Glomerular endothelial cell (primary cell): ENCODE results near the gene CDK9. TPM values are rescaled to one million over a fixed set of nuclear protein-coding genes. Genes with fewer than 3 reads are reported as not detected.
"Not testable (repeated sequence)": the region's sequence is repeated elsewhere in the genome, so short reads cannot be mapped to it uniquely, and the experiment has no call there.

Experiments
- DNase-seq: peaks from one replicate; pipeline ENCODE4 v3.0.0-alpha.2; 2011; ENCODE audit warnings: low read depth, low spot score; ENCODE audit errors: extremely low read depth
- total RNA-seq: library from RNA; depleted of rRNA; stranded (reverse); fragments of >200 nt; gene quantifications from 2 replicates; pipeline ENCODE4 v1.2.3, GENCODE V29; 2015

CDK9 gene
- total RNA-seq, 1 donor from 2014 or later: 110 TPM

DNA sequence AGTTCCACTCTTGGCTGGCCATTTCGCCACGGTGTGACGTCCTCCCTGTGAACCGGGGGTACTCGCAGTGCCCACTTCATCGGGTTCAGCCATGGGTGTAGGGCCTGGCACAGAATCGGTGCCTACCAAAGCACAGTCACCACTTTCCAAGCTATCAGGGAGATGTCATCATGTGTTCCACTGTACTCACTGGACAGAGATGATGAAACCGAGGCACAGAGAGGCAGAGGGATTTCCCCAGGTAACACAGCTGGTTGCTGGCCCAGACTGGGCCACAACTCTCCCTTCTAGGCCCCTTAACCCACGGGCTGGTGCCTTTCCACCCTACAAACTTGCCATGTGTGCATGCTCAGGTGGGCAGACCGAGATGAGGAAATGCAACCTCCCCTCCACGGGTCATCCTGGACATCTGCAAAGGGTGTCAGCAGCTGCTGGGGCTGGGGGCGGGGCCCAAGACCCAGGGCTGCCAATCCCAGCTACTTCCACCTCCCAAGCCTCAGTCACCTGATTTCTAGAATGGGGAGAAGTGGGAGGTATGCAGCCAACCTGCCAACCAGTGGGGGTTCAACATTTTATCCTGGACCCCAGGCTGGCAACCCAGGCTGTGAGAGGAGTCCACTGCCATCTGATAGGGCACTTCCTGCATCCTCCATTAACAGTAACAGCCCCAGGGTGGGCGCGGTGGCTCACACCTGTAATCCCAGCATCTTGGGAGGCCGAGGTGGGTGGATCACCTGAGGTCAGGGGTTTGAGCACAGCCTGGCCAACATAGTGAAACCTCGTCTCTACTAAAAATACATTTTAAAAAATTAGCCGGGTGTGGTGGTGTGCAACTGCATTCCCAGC lies 6.5 kb upstream of the CDK9 start:
- no peak for DNase-seq

- DNase-seq: no peak
Observed at GRCh38 chr9:127780126-127780885, 5.5 kb upstream of the CDK9 start.

DNA sequence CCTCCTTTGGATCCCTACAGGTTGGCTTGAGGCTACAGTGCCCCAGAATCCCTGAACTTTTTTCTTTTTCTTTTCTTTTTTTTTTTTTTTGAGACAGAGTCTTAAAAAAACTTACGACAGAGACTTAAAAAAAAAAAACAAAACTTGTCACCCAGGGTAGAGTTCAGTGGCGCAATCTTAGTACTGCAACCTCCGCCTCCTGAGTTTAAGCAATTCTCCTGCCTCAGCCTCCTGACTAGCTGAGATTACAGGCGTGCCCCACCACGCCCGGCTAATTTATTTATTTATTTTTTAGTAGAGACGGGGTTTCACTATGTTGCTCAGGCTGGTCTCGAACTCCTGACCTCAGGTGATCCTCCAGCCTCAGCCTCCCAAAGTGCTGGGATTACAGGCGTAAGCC lies 4.9 kb upstream of the CDK9 start:
- DNase-seq: not testable (repeated sequence)

DNA sequence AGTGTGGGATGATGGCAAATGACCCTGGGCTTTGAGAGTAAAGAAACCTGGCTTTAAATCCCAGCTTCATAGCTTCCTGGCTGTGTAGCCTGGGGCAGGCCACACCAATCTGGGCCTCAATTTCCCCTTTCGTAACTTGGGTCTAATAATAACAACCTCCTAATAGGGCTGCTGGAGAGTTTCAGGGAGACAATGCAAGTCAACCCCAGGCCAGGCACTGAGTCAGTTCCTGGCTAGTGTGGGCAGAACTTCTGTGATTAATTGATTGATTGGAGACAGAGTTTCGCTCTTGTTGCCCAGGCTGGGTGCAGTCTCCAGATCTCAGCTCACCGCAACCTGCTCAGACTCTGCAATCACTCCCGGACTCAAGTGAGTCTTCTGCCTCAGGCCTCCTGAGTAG lies 4.0 kb upstream of the CDK9 start:
- DNase-seq: no peak

DNA sequence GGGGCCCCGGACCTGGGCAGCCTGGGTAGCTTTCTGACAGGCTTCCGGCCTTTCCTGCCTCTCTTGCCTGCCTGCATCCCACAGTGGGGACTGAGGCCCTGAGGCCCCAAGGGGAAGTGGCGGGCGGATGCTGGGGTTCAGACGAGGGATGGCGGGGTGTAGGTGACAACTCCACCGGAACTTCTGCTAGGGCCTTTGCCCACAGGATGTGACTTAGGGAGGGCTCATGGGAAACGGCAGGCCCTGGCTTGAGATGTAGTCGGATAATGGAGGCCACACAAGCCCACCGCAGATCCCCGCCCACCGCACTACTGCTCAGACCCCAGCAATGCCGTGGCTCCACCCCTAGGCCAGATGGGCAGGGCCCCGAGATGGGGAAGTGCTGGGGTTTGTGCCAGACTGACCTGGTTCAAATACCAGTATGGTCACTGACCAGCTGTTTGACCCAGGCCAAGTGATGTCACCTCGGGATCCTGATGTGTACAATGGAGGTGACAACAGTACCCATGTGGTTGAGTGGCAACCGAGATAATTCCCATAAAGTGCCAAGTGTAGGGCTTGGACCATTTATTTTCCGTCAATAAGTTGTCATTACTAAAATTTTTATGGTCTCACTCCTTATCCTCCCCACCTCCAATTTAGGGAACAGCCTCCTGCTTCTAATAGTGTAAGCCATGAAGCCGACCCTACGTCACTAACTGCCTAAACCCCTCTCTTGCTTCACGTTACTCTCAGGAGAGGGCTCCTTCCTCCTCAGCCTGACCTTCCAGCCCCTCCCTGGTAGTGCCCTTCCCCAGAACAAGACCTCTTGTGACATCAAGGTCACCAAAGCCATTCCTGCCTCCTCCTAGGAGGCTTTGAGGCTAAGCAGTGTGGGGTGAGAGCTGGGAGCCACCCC lies 2.5 kb upstream of the CDK9 start:
- DNase-seq: no peak

- no peak for DNase-seq
Observed at GRCh38 chr9:127785023-127785932, 556 bp upstream of the CDK9 start.

DNA sequence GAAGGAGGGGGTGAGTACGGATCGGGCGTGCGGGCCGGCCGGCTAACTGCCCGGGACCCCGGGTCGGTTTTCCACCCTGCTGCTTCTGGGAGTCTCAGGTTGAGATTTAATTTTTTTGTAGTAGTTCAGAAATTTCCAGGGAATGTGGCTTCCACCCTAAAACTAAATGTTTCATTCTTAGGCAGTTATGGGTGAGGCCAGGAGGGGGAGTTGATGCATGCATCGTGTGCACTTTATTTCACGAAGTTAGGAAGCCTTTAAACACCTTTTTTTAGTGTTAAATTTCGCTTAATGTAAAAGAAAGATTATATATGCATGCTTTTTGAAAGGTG lies 905 bp downstream of the CDK9 start:
- no peak for DNase-seq

DNA sequence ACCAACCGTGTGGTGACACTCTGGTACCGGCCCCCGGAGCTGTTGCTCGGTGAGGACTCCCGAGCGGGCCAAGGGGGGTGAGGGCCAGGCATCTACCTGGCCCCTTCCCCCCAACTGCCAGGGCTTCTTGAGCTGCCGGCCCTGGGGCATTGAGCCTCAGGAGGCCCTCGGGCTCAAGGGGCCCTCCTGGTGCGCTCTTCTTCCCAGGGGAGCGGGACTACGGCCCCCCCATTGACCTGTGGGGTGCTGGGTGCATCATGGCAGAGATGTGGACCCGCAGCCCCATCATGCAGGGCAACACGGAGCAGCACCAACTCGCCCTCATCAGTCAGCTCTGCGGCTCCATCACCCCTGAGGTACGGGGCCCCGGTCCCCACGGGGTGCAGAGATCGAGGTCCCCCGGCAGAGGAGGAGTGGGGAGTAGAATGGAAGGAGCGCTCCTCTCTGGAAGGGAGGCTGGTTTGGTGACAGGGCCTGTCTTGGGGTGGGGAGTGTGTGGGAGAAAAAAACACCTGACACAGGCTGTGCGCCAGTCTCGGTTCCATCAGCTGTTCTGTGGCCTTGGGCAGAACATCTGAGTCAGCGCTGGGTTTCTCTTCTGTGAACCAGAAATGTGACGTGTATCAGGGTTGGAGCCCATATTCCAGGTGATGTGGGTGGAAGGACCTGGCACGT lies 2.6 kb downstream of the CDK9 start:
- no peak for DNase-seq

GRCh38 chr9:127789179-127789578 lies 3.3 kb downstream of the CDK9 start:
- no peak for DNase-seq

DNA sequence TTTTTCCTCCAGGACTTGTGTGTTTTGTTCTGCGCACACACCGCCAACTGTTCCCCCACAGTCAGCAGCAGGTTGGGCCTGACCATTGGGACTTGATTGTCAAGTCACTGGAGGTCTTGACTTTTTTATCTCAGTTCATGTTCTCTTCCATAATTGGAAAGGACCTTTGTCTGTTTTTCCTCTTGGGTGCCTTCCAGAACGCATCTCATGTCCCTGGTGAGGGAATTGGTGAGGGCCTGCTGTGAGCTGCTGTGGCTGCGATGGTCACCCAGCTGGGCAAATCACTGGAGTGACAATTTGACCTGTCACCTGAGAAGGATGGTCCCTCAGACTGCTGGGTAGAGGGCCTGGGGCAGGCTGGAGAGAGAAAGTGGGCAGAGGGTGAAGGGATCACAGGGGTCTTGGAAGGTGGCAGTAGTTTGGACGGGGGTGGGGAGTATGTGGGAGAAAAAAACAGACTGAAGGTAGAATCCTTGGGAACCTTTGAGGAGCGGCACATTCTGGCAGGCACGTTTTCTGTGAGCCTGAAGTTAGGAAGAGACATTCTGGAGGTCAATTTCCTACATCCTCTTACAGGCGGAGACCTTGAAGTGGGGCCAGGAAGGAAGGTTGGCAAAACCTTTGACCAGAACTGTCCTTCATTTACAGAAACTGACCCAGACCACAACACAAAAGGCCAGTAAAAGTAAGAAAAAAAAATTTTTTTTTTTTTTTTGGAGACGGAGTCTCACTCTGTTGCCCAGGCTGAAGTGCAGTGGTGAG lies 4.4 kb downstream of the CDK9 start:
- no peak for DNase-seq

DNA sequence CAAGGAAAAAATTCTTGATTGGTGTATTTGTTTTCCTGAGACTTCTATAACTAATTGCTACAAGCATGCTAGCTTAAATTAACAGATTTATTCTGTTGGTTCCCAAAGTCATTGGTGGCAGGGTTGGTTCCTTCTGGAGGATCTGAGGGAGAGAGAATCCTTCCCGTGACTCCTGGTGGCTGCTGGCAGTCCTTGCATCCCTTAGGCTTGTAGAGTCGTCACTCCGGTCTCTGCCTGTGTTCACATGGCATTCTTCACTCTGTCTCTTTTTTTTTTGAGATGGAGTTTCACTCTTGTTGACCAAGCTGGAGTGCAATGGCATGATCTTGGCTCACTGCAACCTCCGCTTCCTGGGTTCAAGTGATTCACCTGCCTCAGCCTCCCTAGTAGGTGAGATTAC lies 5.3 kb downstream of the CDK9 start:
- DNase-seq: no peak

DNA sequence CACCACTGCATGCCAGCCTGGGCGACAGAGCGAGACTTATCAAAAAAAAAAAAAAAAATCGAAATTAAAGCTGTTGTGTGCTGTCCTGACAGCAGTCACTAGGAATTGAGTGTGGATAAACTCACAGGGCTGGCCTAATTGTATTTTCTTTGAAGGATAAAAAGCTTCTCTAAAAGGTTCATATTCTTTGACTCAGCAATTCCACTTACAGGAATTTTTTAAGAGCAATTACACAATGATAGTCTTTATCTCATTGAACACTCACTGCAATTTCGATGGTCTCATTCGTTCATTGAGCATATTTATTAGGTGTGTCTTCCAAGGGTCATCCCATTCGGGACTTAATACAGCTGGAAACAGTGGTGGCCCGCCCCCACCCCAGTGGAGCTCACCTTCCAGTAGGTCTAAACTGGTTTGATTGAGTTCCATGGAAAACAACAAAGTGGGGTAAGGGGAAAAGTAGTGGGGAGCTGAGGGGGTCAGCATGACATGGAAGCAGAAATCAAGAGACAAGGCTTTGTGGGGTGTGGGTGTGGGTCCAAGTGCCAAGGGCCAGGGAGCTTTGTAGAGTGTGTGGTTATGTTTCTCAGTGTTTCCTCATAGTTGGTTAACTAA lies 6.7 kb downstream of the CDK9 start:
- no peak for DNase-seq

GRCh38 chr9:127793093-127793708 lies 7.4 kb downstream of the CDK9 start:
- DNase-seq: no peak

DNA sequence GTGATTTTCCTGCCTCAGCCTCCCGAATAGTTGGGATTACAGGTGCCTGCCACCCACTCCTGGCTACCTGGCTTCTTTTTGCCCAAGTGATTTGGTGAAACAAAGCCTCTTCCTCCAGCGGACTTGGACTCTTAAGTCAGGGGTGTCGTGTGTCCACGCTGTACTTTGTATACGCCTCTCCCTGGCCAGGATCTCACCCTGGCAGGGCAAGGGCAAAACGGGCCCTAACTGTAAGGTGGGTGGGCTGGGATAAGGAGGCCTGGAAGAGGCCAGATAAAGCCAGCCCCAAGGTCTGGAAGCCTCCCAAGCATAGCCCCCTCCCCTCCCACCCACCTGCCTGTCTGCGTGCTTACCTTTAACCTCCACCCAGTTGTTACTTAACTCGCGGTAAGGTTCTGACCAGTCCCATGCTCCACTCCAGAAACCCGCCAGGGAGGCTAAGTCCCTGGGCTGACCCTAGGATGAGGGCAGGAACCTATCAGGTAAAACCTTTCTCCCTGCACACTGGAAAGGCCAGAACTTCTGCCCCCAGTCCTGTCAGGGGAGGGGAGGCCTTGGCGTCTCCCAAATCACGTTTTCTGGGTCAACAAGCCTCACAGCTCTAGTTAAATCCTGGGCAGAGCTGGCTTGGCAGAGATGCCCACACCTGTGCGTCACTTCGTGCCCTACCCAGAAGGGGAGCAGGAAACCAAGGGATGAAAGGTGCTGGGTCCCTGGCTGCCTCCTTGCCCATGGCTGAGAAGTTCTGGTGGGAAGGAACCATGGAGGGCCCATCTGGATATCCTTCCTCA lies 8.4 kb downstream of the CDK9 start:
- no peak for DNase-seq

- DNase-seq: no peak
Observed at GRCh38 chr9:127796225-127796813, 10.5 kb downstream of the CDK9 start.

DNA sequence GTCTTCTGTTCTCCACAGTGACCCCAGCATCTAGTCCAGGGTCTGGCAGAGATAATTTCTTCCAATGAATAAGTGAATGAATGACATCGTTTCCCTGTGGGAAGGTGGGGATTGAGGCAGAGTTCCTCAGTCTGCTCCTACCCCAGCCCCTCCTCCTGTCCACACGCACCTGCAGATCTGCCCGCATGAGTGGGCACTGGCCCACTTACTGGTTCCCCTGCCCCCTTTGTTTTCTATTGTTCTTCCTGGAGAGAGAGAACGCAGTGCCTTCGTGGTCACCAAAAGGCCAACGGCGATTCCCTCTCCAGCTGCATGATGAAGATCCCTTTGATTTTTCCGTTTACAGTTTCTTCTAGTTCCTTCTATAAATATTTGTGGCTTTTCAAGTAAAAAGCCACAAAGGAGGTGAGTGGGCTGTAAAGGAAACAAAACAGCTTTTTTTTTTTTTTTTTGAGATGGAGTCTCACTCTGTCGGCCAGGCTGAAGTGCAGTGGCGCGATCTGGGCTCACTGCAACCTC lies 11.1 kb downstream of the CDK9 start:
- DNase-seq: no peak
